K562 (cell line): ENCODE results near the gene MEX3A. TPM values are rescaled to one million over a fixed set of nuclear protein-coding genes. Genes with fewer than 3 reads are reported as not detected.
A peak's percentile ranks its signal among the peaks of the same experiment; 100 is the strongest.

ENCODE experiments used
- AFF1 ChIP-seq, 2 experiments: fragments of 450-650 bp; IDR thresholded peaks; 2 replicates each; pipeline ENCODE4 v1.6.1; 2018; ENCODE audit warnings: mild to moderate bottlenecking in 2 of 2, low read depth in 1 of 2; ENCODE audit not compliant: partially characterized antibody in 2 of 2
- CHCHD3 ChIP-seq: fragments of 250-450 bp; sonication (Bioruptor Pico); IDR thresholded peaks from 2 replicates; pipeline ENCODE4 v2.1.2; 2022; ENCODE audit warnings: mild to moderate bottlenecking
- CXXC5 ChIP-seq: fragments of 250-450 bp; sonication (Bioruptor Pico); IDR thresholded peaks from 2 replicates; pipeline ENCODE4 v1.8.0; 2022; ENCODE audit warnings: inconsistent platforms, mild to moderate bottlenecking, moderate library complexity
- ESRRB ChIP-seq: fragments of 250-450 bp; sonication (Bioruptor Pico); IDR thresholded peaks from 2 replicates; pipeline ENCODE4 v1.5.0; 2020; ENCODE audit warnings: mild to moderate bottlenecking, moderate library complexity, borderline replicate concordance
- ETS2 ChIP-seq: IDR thresholded peaks from 2 replicates; pipeline ENCODE4 v1.6.1; 2016; ENCODE audit warnings: borderline replicate concordance, missing genetic modification characterization, mild to moderate bottlenecking, moderate library complexity, missing compliant biosample characterization; ENCODE audit not compliant: poor library complexity, severe bottlenecking
- HMGXB4 ChIP-seq: sonication (generic); formaldehyde crosslinking; IDR thresholded peaks from 2 replicates; pipeline ENCODE4 v1.8.1; 2023; ENCODE audit warnings: mild to moderate bottlenecking, missing genetic modification reagents
- KDM1A ChIP-seq, 2 experiments: fragments of 450-650 bp; IDR thresholded peaks; 2 replicates each; pipeline ENCODE4 v1.6.1; 2016; ENCODE audit warnings: mild to moderate bottlenecking in 2 of 2
- MLX ChIP-seq, 2 experiments: fragments of 450-650 bp in 1 of 2; sonication (generic) in 1 of 2; formaldehyde crosslinking; conservative IDR thresholded peaks; 2 replicates each; pipeline versions ENCODE4 v1.4.0 to v1.8.1; 2020 to 2022; ENCODE audit warnings: mild to moderate bottlenecking in 1 of 2, missing genetic modification reagents in 1 of 2
- NFIC ChIP-seq: fragments of 450-650 bp; IDR thresholded peaks from 2 replicates; pipeline ENCODE4 v1.6.1; 2017; ENCODE audit warnings: mild to moderate bottlenecking, inconsistent platforms
- PBX2 ChIP-seq, 2 experiments: IDR thresholded peaks in 1 of 2; conservative IDR thresholded peaks in 1 of 2; 2 replicates each; pipeline ENCODE4 v1.6.1; 2016; ENCODE audit warnings: low read depth in 2 of 2, mild to moderate bottlenecking in 1 of 2, missing compliant biosample characterization in 1 of 2, missing genetic modification characterization in 1 of 2, moderate library complexity in 1 of 2
- POLR2G ChIP-seq: fragments of 200-400 bp; formaldehyde crosslinking; IDR thresholded peaks from 2 replicates; pipeline ENCODE4 v1.6.1; 2017; ENCODE audit warnings: low read depth, mild to moderate bottlenecking, antibody characterized with exemption, low read length, moderate library complexity
- SIN3A ChIP-seq, 2 experiments: fragments of 150-350 bp in 1 of 2; IDR thresholded peaks; 2 replicates each; pipeline ENCODE4 v1.6.1; 2011 to 2016; ENCODE audit warnings: borderline replicate concordance in 2 of 2, low read depth in 2 of 2, low read length in 2 of 2, mild to moderate bottlenecking in 2 of 2, moderate library complexity in 2 of 2; ENCODE audit not compliant: control insufficient read depth in 1 of 2
- USF2 ChIP-seq: sonication (generic); formaldehyde crosslinking; IDR thresholded peaks from 2 replicates; pipeline ENCODE4 v1.5.0; 2020; ENCODE audit warnings: missing genetic modification reagents
- ZNF143 ChIP-seq: sonication (generic); formaldehyde crosslinking; IDR thresholded peaks from 2 replicates; pipeline ENCODE4 v1.9.0; 2022; ENCODE audit warnings: mild to moderate bottlenecking, missing genetic modification reagents
- polyA plus RNA-seq, 8 experiments: library from polyadenylated mRNA; depleted of rRNA in 4 of 8; stranded (reverse) in 5 of 8; unstranded in 3 of 8; fragments of >200 nt; fragmentation: Nextera tagmentation in 2 of 8; fragmentation: Illumina TruSeq in 1 of 8; extraction: Ambion mirVana in 2 of 8; extraction: Trizol in 1 of 8; gene quantifications; 2 replicates each; pipeline versions ENCODE4 v1.2.1 to v1.2.3, GENCODE V29; 2011 to 2014; ENCODE audit warnings: inconsistent platforms in 1 of 8, missing spikeins in 1 of 8
- total RNA-seq, 7 experiments: library from RNA; depleted of rRNA in 6 of 7; stranded (reverse); fragments of >200 nt in 6 of 7; fragmentation: Illumina TruSeq in 2 of 7; extraction: Trizol in 2 of 7; gene quantifications; 2 replicates each; pipeline versions ENCODE4 v1.2.1 to v1.2.3, GENCODE V29; 2011 to 2021; ENCODE audit warnings: low replicate concordance in 1 of 7

Gene MEX3A
- total and polyA plus RNA-seq, 9 of the 15 experiments (the other 6 are each of a cell fraction or from before 2014, with no cell fraction given): 0.36 to 13.7 (median 5.2) TPM

- TF ChIP-seq USF2 (CRISPR knock-in tag) (no peak), SIN3A (IDR thresholded peaks at IDR 0.05; ENCODE audit: borderline replicate concordance in 2 of 2, control insufficient read depth in 1 of 2, low read depth in 2 of 2, low read length in 2 of 2) (peak in 1 of 2 experiments; percentile 70; a peak in 2 of 4 replicates), ETS2 (no peak), POLR2G (peak; percentile 77), ZNF143 (CRISPR knock-in tag) (0 out of 2 replicates have a peak, but pooled peaks have one; percentile 19), KDM1A (IDR thresholded peaks at IDR 0.05) (peak; percentile 64 to 67), NFIC (peak; percentile 22; the same call in 1 of the 2 replicates), MLX (CRISPR knock-in tag; conservative IDR thresholded peaks at IDR 0.05) (no peak), CXXC5 (CRISPR knock-in tag) (peak; percentile 38; the same call in 1 of the 2 replicates), HMGXB4 (CRISPR knock-in tag) (peak; percentile 45; the same call in 1 of the 2 replicates), CHCHD3 (CRISPR knock-in tag) (no peak), ESRRB (no peak), PBX2 (CRISPR knock-in tag; IDR thresholded peaks at IDR 0.05; ENCODE audit: low read depth) (no peak), PBX2 (tag; conservative IDR thresholded peaks at IDR 0.05; ENCODE audit: low read depth) (peak; percentile 62), AFF1 (IDR thresholded peaks at IDR 0.05; ENCODE audit: low read depth in 1 of 2, partially characterized antibody in 2 of 2) (no peak)
Observed at GRCh38 chr1:156052862-156053767, 29.1 kb downstream of the MEX3A start (continued).
